Activated T-helper 17 cell treated with anti-CD3 and anti-CD28 coated beads, Interleukin-2, amount 50 U/mL, for 72 hours (primary cell): Measurements from ENCODE around the gene AKT1. TPM values are rescaled to one million over a fixed set of nuclear protein-coding genes. Genes with fewer than 3 reads are reported as not detected.

Source experiments
- ATAC-seq: fragments of 150-1000 bp; cut with Tn5 transposase; replicated peaks from 2 replicates; pipeline ENCODE4 v1.10.0; 2021; ENCODE audit warnings: mild to moderate bottlenecking, moderate library complexity
- H3K27ac Mint-ChIP-seq: one replicate; pipeline ENCODE4 v1.8.0; 2022; ENCODE audit warnings: mixed read lengths
- H3K27me3 Mint-ChIP-seq: one replicate; pipeline ENCODE4 v1.8.0; 2022; ENCODE audit warnings: mixed read lengths
- H3K36me3 Mint-ChIP-seq: one replicate; pipeline ENCODE4 v1.8.0; 2022; ENCODE audit warnings: low read depth, mild to moderate bottlenecking, mixed read lengths
- H3K4me1 Mint-ChIP-seq: one replicate; pipeline ENCODE4 v1.8.0; 2022; ENCODE audit warnings: mixed read lengths
- H3K4me3 Mint-ChIP-seq: one replicate; pipeline ENCODE4 v1.8.0; 2022; ENCODE audit warnings: mild to moderate bottlenecking, mixed read lengths
- H3K9me3 Mint-ChIP-seq: one replicate; pipeline ENCODE4 v1.8.0; 2022; ENCODE audit warnings: mixed read lengths
- total RNA-seq, 2 donors: library from RNA; stranded (reverse); gene quantifications; one replicate each; pipeline ENCODE4 v1.2.3, GENCODE V29; 2022

AKT1 gene
- total RNA-seq, 2 donors from 2014 or later: 81.3 to 160 TPM

- Mint-ChIP-seq H3K36me3 (peaks cover 33% of the 10 kb centered on the region), H3K27ac (peak overlapping the region; percentile 25), H3K27me3 (no peaks in the 10 kb centered on the region), H3K9me3 (no peaks in the 10 kb centered on the region), H3K4me3 (no peak overlapping the region), H3K4me1 (no peaks in the 10 kb centered on the region)
- no peak for ATAC-seq
Observed at GRCh38 chr14:104769324-104770071, 26.1 kb downstream of the AKT1 start.

- Mint-ChIP-seq H3K4me1 (no peaks in the 10 kb centered on the region), H3K27ac (no peak overlapping the region), H3K4me3 (no peak overlapping the region), H3K27me3 (no peaks in the 10 kb centered on the region), H3K36me3 (peaks cover 33% of the 10 kb centered on the region), H3K9me3 (no peaks in the 10 kb centered on the region)
- peak; percentile 97 for ATAC-seq
Observed at GRCh38 chr14:104768437-104769323, 26.9 kb downstream of the AKT1 start.

GRCh38 chr14:104767634-104767918 lies 28.0 kb downstream of the AKT1 start:
- no peak overlapping the region for H3K4me3 Mint-ChIP-seq
- H3K36me3 Mint-ChIP-seq: peaks cover 27% of the 10 kb centered on the region
- no peak for ATAC-seq
- H3K27me3 Mint-ChIP-seq: no peaks in the 10 kb centered on the region
- no peak overlapping the region for H3K27ac Mint-ChIP-seq
- no peaks in the 10 kb centered on the region for H3K9me3 Mint-ChIP-seq
- no peaks in the 10 kb centered on the region for H3K4me1 Mint-ChIP-seq

GRCh38 chr14:104766863-104767633 lies 28.5 kb downstream of the AKT1 start:
- Mint-ChIP-seq H3K4me3 (no peak overlapping the region), H3K36me3 (peaks cover 26% of the 10 kb centered on the region), H3K27me3 (no peaks in the 10 kb centered on the region), H3K27ac (no peak overlapping the region), H3K9me3 (no peaks in the 10 kb centered on the region), H3K4me1 (no peaks in the 10 kb centered on the region)
- ATAC-seq: no peak

- Mint-ChIP-seq H3K9me3 (no peaks in the 10 kb centered on the region), H3K36me3 (peaks cover 26% of the 10 kb centered on the region), H3K27ac (no peak overlapping the region), H3K27me3 (no peaks in the 10 kb centered on the region), H3K4me3 (no peak overlapping the region), H3K4me1 (no peaks in the 10 kb centered on the region)
- no peak for ATAC-seq
Observed at GRCh38 chr14:104766256-104766862, 29.2 kb downstream of the AKT1 start.

GRCh38 chr14:104765517-104765916 lies 30.0 kb downstream of the AKT1 start:
- H3K27ac Mint-ChIP-seq: no peak overlapping the region
- H3K27me3 Mint-ChIP-seq: no peaks in the 10 kb centered on the region
- no peaks in the 10 kb centered on the region for H3K9me3 Mint-ChIP-seq
- H3K4me3 Mint-ChIP-seq: no peak overlapping the region
- H3K4me1 Mint-ChIP-seq: peaks cover 7% of the 10 kb centered on the region
- H3K36me3 Mint-ChIP-seq: peaks cover 26% of the 10 kb centered on the region
- ATAC-seq: no peak

- H3K27me3 Mint-ChIP-seq: no peaks in the 10 kb centered on the region
- no peaks in the 10 kb centered on the region for H3K9me3 Mint-ChIP-seq
- peaks cover 15% of the 10 kb centered on the region for H3K4me1 Mint-ChIP-seq
- H3K36me3 Mint-ChIP-seq: peaks cover 64% of the 10 kb centered on the region
- ATAC-seq: no peak
- H3K27ac Mint-ChIP-seq: no peak overlapping the region
- no peak overlapping the region for H3K4me3 Mint-ChIP-seq
Observed at GRCh38 chr14:104758981-104759969, 36.3 kb downstream of the AKT1 start.

GRCh38 chr14:104757681-104758392 lies 37.7 kb downstream of the AKT1 start:
- H3K4me3 Mint-ChIP-seq: no peak overlapping the region

GRCh38 chr14:104757238-104757585 lies 38.3 kb downstream of the AKT1 start:
- no peak for ATAC-seq
- Mint-ChIP-seq H3K36me3 (peaks cover 75% of the 10 kb centered on the region), H3K4me3 (no peak overlapping the region), H3K27me3 (no peaks in the 10 kb centered on the region), H3K27ac (no peak overlapping the region), H3K4me1 (peaks cover 22% of the 10 kb centered on the region), H3K9me3 (no peaks in the 10 kb centered on the region)

More at GRCh38 chr14:104757681-104758392, 37.7 kb downstream of the AKT1 start:
- no peak overlapping the region for H3K27ac Mint-ChIP-seq
- peaks cover 76% of the 10 kb centered on the region for H3K36me3 Mint-ChIP-seq
- no peak for ATAC-seq
- H3K4me1 Mint-ChIP-seq: peaks cover 22% of the 10 kb centered on the region
- H3K9me3 Mint-ChIP-seq: no peaks in the 10 kb centered on the region
- no peaks in the 10 kb centered on the region for H3K27me3 Mint-ChIP-seq

- no peaks in the 10 kb centered on the region for H3K9me3 Mint-ChIP-seq
- peaks cover 22% of the 10 kb centered on the region for H3K4me1 Mint-ChIP-seq
- H3K27me3 Mint-ChIP-seq: no peaks in the 10 kb centered on the region
- no peak overlapping the region for H3K4me3 Mint-ChIP-seq
- H3K36me3 Mint-ChIP-seq: peaks cover 69% of the 10 kb centered on the region
- H3K27ac Mint-ChIP-seq: no peak overlapping the region
- ATAC-seq: no peak
Observed at GRCh38 chr14:104756477-104757237, 38.9 kb downstream of the AKT1 start.

GRCh38 chr14:104755621-104756020 lies 39.9 kb downstream of the AKT1 start:
- peaks cover 59% of the 10 kb centered on the region for H3K36me3 Mint-ChIP-seq
- ATAC-seq: no peak
- no peak overlapping the region for H3K27ac Mint-ChIP-seq
- H3K9me3 Mint-ChIP-seq: no peaks in the 10 kb centered on the region
- peaks cover 16% of the 10 kb centered on the region for H3K4me1 Mint-ChIP-seq
- H3K4me3 Mint-ChIP-seq: no peak overlapping the region
- no peaks in the 10 kb centered on the region for H3K27me3 Mint-ChIP-seq

GRCh38 chr14:104754213-104754851 lies 41.2 kb downstream of the AKT1 start:
- H3K9me3 Mint-ChIP-seq: no peaks in the 10 kb centered on the region
- ATAC-seq: no peak
- peaks cover 48% of the 10 kb centered on the region for H3K36me3 Mint-ChIP-seq
- peak overlapping the region; percentile 89 for H3K27ac Mint-ChIP-seq
- H3K27me3 Mint-ChIP-seq: no peaks in the 10 kb centered on the region
- H3K4me1 Mint-ChIP-seq: peaks cover 16% of the 10 kb centered on the region
- peak overlapping the region; percentile 93 for H3K4me3 Mint-ChIP-seq
